Hypothalamus (tissue), 51 donors: ENCODE results near the gene LPAR4.
"Not testable (repeated sequence)": the region's sequence is repeated elsewhere in the genome, so short reads cannot be mapped to it uniquely, and the experiment has no call there.

Experiments used
- DNase-seq, 51 donors: peaks; one replicate each; lab custom pipeline; 2025; lab: John Stamatoyannopoulos, UW

The LPAR4 gene, protein sequence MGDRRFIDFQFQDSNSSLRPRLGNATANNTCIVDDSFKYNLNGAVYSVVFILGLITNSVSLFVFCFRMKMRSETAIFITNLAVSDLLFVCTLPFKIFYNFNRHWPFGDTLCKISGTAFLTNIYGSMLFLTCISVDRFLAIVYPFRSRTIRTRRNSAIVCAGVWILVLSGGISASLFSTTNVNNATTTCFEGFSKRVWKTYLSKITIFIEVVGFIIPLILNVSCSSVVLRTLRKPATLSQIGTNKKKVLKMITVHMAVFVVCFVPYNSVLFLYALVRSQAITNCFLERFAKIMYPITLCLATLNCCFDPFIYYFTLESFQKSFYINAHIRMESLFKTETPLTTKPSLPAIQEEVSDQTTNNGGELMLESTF

DNA sequence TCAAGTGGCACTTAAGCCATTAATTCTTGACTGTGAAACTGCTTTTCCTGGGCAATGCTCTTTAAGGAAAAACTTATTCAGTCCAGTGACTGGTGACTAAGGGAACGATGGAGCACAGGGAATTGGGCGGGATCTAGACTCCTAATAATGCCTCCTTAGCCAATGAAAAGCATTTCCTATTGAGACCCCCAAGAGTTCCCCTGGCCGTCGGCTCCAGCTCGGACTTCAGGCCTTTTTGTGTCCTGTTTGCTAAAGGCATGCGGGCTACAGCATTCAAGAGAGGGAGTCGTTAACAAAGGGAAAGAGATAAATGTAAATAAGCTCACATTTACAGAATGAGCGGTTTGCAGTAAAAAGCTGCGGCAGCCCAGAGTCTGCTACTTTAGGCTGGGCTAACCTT is at the start of gene LPAR4:
Gene LPAR4 (plus strand): TSS at position 232 of the 400 bp plus-strand sequence. CDS start 7,150 bp downstream, outside the sequence.
- peak in 2 of 51 donors; percentile 0 for DNase-seq

DNA sequence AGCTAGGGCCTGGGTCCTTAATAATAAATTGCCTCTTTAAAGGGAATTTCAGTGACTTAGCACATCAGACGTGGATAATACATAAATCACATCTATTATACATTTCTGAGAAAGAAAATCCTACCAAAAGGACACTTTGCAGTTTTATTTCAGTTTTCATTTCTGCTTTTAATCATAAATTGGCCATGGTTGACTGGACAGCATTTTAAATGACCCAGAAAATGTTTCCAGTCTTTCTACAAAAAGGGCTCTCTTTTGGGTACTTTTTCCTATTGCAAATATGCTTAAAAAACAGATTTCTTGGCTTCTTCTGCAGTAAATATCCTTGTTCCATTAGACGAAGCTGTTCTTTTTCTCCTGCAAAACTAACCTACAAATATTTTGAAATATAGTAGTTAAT is 41.4 kb upstream of the LPAR4 start:
- DNase-seq = no peak

DNA sequence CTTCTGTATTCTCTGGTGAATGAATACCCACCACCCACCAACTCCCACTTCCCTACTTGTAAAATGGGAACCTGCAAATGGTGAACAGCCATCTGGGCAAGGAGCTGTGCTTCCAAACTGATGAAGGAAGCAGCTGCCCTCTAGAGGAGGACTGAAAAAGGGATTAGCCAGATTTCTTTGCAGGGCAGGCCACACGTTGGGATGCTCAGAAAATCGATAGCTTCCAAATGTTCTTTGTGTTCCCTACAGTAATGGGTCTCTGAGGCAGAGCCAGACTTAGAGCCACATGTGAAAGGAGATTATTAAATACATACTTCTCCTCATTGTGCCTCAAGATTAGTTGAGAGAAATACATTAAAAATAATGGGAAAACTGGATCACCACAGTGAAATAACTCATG is 39.3 kb upstream of the LPAR4 start:
- no peak for DNase-seq

DNA sequence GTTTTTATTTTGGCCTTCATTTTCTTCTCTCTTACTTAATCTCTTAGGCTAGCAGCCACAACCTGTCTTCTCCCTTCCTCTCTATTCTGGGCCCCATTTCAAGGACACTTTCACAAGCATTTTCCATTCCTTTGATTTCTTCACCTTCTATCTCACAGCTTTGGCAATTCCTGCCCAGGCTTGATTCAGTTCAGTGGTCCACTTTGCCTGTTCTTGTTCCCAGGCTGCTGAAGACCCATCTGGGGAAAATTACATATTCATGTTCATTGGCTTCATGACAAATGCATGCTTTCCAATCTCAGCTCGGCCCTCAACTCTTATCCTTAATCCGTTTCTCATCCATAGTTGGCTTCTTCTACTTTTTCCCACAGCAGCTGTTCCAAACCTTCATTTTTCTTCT is 38.7 kb upstream of the LPAR4 start:
- no peak for DNase-seq

DNA sequence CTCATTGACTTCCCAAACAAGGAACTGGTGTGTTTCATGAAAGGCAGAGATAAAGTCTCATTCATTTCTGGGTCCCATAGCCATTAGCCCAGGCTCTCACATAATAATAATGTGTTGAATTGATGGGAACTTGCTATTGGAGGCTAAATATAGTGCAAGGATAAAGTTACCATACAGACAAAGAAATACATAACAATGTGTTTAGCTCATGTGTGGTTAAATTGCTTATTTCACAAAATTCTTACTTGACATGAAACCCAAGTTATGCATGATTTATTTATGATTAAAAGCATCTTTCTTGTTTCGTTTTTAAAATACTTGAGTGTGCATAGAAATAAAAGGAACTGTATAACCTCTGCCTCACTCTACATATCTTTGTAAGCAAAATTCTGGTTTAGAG is 37.3 kb upstream of the LPAR4 start:
- DNase-seq = no peak

DNA sequence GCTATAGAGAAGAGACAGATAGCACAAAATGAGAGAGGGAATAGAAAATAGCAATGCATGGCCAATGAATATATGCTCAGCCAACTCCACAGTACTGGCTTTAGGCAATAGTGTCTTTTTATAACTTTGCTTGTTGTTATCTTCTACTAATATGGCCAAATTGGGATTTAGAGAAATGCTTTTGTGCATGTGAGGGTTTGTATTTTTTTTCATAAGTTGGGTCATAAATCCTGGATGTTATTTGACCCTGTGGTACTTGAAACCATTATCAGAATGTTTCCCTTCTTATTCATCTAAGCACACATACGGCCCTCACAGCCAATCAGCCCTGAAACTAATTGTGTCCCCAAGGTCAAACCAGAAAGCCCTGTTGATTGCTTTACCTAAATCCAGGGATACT is 35.2 kb upstream of the LPAR4 start:
- no peak for DNase-seq

DNA sequence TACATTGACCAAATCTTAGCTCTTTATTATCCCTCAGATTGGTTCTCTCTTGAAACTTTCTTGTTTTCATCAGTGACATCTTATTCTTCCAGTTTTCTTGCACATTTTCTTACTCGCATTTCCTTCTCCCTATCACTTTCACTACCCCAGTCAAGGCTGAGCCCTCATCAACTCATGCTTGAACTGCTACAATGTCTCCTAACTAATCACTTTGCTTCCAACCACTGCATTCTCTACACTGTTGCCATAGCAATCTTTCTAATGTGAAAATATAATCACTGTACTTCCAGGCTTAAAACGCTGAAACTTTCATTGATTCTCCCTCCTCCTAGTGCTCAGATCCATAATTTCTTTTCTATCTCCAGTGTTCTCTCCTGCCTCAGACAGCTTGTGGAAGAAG is 22.2 kb upstream of the LPAR4 start:
- no peak for DNase-seq

DNA sequence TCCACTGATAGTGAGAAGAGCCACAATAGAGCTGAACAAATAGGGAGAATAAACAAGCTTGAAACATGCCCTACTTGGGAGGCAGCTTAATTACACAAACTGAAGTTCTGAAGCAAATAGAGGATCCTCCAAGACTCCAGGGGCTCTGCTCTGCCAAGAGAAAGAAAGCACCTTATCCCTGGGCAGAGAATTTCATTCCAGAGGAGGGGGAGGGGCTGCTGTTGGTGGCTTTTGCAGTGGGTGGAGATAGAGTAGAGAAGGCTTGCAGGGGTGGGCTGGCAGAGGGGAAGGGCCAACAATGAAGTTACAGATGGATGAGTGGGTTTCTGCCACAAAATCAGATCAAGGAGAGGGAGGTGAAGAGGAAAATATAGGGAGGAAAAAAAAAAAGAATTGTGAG is 1.0 kb upstream of the LPAR4 start:
- peak in 1 of 51 donors; percentile 0 for DNase-seq

DNA sequence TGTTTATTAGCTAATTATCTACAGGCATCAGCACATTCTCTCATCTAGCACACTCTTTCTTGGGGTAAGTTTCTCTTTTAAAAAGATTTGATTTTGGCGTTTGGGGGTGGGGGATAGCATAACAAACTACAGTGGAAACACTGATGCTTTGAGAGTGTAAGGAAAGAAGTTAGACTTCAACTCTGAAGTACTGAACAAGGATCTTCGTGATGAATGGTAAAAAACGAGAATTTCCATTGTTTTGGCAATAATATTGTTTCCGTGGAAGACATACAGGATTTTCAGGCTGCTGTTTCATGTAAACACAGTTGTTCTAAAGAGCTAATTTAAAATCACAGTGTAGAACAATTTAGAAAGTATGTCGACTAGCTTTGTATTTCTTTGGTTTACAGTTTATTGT is 451 bp downstream of the LPAR4 start:
- DNase-seq = no peak

DNA sequence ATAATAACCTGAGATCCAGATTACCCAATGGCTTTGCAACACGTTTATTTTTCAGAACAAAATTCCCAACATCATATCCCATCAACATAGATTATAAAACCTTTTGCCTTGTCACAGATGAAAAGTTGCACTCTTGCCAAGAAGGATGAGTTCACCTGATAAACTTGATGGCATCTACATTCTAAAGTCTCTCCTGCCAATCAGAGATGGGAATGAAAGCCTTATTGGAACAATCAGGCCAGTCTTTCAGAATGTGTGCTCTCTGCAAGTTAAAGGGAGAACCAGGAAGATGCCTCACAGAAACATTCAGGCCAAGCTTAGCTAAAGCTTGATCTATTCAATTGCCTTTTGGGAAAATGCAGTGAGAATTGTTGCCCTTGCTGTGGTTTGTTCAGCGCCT is 1.3 kb downstream of the LPAR4 start:
- no peak for DNase-seq

DNA sequence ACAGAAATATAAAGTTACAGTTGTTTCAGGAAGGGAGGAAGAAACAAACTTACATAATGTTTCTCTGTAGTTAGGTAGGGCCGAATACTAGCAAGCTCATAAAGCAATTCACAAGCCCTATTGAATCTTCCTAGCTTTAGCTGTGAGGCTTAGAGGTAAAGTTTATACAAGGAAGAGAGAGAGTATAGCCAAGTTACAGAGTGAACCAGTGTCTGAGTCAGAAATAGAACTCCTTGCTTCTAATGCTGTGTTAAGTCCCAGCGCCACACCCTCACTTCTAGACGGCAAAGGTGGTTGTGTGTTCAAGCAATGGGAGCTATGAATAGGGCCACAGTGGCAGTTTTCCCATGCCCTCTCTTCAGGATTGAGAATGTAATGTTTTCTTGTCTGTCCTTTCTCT is 6.1 kb downstream of the LPAR4 start:
- DNase-seq = no peak

DNA sequence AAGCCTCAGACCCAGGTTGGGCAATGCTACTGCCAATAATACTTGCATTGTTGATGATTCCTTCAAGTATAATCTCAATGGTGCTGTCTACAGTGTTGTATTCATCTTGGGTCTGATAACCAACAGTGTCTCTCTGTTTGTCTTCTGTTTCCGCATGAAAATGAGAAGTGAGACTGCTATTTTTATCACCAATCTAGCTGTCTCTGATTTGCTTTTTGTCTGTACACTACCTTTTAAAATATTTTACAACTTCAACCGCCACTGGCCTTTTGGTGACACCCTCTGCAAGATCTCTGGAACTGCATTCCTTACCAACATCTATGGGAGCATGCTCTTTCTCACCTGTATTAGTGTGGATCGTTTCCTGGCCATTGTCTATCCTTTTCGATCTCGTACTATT is 7.4 kb downstream of the LPAR4 start:
- DNase-seq = no peak

DNA sequence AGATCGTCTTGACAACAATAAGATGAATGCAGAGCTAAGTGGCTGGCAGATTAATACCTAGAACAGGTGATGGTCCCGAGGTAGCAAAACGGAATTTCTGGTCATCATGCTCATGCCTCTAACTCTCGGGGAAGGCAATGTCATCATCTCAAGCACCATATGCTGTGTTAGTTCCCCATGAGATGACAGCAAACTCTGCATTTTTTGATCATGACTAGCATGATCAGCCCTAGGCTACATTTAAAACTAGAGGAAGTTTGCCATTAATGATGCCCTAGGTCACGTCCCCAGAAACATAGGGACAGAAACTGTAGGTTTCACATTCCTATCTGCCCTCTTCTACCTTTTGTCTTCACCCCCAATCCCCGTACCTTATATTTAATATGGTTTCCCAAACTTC is 11.6 kb downstream of the LPAR4 start:
- DNase-seq = no peak

DNA sequence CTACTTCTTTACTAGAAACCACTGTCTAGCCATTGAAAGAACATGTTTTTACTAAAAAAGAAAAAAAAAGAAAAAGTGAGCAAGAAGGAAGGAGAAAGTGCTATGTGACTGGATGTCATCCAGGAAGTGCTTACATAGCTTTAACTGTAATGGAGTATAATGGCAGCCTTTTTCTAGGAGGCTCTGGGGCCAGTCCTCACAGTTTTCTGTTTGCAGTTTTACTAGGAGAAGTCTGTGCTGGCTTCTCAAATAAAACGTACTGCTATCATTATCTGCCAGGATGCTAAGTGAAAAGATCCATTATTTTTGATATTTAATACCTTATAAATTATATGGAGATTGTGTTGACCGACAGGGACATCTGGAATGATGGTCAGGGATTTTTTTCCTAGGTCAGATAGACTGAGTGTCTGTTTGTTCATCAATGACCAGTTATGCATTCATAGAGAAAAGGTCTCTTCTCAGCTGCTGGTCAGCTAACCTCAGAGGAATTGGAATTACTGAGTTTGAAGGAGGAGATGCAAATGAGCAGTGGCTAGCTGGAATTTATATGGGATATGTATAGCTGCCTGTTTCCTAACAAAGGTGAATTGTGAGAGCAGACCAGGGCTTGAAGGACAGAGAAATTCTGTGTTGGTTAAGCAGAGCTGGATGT is 21.7 kb downstream of the LPAR4 start:
- no peak for DNase-seq

DNA sequence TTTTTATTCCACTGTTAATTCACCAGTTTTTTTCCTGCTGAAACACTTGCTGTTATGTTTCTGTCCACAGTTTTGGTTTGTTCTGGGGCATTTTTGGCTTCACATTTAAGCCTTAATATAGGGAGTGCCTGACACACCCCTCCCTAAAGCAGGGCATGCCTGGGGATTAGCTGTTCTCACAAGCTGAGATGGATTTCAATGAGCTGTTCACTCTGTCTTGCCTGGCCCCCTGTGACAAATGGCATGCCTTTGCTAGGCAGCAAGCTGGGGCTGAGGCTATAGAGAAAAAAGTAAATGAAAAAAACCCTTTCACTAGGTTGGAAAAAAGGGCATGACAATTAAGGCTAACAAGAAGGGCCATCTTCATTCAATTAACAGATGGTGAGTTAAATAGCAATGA is 22.4 kb downstream of the LPAR4 start:
- no peak for DNase-seq

DNA sequence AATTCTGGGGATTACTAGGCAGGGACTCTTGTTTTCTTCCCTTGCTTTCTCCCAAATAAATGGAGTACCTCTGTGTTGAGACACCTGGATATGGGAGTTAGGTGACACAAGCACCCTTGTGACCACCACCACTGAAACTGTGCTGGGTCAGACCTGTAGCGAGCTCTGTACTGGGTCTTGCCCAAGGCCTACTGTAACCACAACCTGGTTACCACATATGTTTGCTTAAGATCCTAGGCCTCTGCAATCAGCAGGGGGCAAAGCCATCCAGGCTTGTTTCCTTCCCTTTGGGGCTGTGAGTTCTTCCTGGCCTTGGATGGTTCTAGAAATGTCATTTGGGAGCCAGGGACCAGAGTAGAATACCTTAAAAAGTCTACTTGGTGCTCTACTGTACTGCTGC is 49.4 kb downstream of the LPAR4 start:
- no peak for DNase-seq

DNA sequence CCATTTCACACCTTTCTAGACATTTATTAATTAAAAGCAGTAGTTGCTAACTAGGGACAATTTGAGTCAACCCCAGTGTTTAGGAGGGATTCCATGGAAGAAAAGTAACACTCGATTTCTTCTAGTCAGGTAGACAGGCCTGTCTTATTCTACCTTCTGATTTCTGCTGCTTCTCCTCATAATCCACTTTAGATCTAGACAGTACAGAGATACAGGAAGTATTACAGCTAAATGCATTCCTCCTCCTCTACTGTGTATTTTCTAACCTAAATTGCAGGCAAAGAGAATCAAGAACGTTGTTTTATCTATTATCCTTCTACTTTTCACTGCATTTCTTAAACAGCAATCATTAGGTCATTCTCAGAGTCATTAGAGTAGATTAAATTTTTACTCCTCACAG is 52.6 kb downstream of the LPAR4 start:
- DNase-seq = no peak

DNA sequence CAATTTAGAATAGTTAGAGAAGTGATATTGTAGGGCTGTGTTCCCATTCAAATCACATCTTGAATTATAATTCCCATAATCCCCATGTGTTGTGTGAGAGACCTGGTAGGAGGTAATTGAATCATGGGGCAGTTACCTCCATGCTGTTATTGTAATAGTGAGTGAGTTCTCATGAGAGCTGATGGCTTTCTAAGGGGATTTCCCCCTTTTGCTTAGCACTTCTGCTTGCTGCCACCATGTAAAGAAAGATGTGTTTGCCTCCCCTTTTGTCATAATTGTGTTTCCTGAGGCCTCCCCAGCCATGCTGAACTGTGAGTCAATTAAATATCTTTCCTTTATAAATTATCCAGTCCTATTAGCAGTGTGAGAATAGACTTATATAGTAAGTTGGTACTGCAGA is 53.2 kb downstream of the LPAR4 start:
- no peak for DNase-seq

DNA sequence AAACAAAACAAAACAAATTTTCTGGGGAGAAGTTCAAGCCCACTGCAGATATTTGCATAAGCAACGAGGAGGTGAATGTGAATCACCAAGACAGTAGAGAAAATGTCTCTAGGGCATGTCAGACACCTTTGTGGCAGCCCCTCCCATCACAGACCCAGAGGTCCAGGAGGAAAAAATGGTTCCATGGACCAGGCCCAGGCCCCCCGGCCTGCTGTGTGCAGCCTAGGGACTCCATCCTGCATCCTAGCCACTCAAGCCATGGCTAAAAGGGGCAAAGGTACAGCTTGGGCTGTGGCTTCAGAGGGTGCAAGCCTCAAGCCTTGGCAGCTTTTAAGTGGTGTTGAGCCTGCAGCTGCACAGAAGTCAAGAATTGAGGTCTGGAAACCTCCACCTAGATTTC is 54.0 kb downstream of the LPAR4 start:
- no peak for DNase-seq

DNA sequence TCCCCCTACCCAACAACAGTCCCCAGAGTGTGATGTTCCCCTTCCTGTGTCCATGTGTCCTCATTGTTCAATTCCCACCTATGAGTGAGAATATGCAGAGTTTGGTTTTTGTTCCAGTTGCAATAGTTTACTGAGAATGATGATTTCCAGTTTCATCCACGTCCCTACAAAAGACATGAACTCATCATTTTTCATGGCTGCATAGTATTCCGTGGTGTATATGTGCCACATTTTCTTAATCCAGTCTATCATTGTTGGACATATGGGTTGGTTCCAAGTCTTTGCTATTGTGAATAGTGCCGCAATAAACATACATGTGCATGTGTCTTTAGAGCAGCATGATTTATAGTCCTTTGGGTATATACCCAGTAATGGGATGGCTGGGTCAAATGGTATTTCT is 55.0 kb downstream of the LPAR4 start:
- not testable (repeated sequence) for DNase-seq
